HG02840 (cell line): Measurements from ENCODE around the gene IGF2R.
"Not testable (repeated sequence)": the region's sequence is repeated elsewhere in the genome, so short reads cannot be mapped to it uniquely, and the experiment has no call there.

Experiments
- ATAC-seq: cut with Tn5 transposase; IDR thresholded peaks from one replicate; pipeline ENCODE4 v1.9.1; 2021; ENCODE audit warnings: mild to moderate bottlenecking, moderate library complexity, moderate number of reproducible peaks; ENCODE audit not compliant: unreplicated experiment, low FRiP score

IGF2R gene

GRCh38 chr6:159968295-159969203 lies at the start of gene IGF2R:
Gene IGF2R (plus strand): TSS chr6:159969082. CDS start chr6:159969247, 165 bp downstream.
- ATAC-seq, result peak; percentile 86

DNA sequence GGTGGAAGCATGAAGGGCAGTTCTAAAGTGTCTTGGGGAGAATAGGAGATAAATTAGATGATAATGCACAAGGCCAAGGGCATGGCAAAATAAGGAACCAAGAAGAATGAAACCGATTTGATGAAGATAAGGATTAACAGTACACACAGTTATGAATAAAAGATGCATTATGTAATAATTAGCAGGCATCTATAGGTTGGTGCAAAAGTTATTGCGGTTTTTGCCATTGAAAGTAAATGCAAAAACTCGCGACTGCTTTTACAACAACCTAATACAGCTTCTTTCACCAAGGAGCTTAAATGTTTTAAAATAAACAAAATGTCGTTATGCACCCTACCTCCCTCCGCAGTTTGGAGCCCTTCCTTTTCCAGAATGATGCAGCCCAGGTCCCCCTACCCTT lies 49.1 kb upstream of the IGF2R start:
- no peak for ATAC-seq

- ATAC-seq, result not testable (repeated sequence)
Measured at GRCh38 chr6:159924150-159924549, 44.7 kb upstream of the IGF2R start.

- no peak for ATAC-seq
Measured at GRCh38 chr6:159926542-159927203, 42.2 kb upstream of the IGF2R start.

DNA sequence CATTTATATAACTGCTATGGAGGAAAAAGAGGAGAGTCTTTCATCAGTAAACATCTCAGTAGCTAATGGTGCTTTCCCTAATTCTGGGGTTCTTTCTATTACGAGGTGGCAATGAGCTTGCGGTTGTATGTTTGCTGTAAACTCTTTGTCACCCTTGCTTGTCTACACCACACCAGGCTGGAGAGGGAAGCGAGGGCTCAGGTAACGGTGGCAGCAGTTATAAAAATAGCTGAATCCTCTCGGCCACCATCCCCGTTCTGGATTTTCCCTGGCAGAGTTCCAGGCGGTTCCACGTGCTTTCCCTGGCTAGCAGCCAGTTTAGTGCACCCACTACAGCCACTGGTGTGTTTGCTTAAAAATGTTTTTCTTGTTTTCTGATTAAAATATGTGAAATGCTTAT lies 39.1 kb upstream of the IGF2R start:
- no peak for ATAC-seq

DNA sequence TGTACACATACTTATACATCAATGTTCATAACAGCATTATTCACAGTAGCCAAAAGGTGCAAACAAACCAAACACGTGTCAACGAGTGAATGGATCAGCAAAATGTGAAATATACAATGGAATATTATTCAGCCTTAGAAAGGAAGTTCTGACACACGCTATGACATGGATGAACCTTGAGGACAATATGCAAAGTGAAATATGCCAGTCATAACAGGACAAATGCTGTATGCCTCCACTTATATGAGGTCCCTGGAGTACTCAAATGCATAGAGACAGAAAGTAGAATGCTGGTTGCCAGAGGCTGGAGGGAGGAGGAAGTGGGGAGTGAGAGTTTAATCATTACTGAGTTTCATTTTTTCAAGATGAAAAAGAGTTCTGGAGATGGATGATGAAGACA lies 37.8 kb upstream of the IGF2R start:
- peak; percentile 92 for ATAC-seq

DNA sequence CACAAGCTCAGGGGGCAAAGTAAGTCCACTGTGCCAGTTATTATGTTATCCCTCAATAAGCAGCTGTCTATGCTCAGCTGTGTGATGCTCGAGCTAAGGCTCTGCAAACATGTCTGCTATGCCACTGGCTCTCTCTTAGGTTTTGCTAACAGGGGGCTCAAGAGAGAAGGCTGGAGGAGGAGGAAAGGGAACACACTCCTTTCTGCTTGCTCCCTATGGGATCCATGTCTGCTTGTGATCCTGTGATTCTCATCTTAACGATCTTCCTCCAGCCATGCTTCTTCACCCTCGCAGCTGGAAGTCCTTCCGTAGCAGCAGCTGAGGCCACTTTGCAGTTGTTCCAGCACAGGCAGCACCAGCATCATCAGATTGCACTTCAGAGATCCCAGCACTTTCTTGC lies 37.0 kb upstream of the IGF2R start:
- no peak for ATAC-seq

DNA sequence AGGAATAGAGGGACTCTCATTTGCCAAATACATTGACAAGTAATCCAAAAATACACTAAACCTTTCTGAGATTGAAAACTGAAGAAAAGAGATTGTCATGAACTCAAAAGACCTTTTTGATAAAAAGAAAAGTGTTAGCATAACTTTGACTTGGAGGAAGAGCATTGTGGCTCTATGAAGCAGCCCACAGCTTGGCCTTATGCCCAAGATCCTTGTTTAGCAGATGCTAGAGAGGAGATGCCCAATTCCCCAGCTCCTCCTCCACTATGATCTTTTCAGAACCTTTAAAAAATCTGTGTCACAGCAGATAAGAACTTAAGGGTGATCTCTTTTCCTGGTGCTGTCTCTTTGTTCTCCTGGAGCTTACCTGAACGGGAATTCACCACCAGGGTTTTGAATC lies 35.8 kb upstream of the IGF2R start:
- no peak for ATAC-seq

DNA sequence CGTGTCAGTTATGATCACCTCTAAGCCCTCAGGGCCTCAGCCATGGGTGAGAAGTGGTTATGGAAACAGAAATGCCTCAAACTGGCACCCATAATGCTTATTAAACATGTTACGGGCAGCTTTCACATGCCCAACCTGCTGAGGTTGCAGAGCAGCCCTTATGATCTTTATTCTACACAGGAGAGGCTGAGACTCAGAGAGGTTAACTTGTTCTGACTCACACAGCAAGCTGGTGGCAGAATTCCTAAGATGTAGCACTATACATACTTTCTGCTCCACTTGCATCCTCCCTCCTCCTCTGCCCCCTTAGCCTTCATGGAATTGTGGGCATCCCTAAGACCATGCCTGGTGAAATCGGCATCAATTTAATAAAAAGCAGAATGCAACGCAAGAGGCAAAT lies 34.7 kb upstream of the IGF2R start:
- no peak for ATAC-seq

GRCh38 chr6:159935065-159935464 lies 33.8 kb upstream of the IGF2R start:
- ATAC-seq, result no peak

GRCh38 chr6:159935633-159936032 lies 33.2 kb upstream of the IGF2R start:
- no peak for ATAC-seq

- ATAC-seq, result no peak
Measured at GRCh38 chr6:159939591-159940016, 29.3 kb upstream of the IGF2R start.

- ATAC-seq, result no peak
Measured at GRCh38 chr6:159941286-159942113, 27.4 kb upstream of the IGF2R start.

GRCh38 chr6:159943101-159943632 lies 25.7 kb upstream of the IGF2R start:
- no peak for ATAC-seq

GRCh38 chr6:159943968-159944598 lies 24.8 kb upstream of the IGF2R start:
- ATAC-seq, result no peak

- no peak for ATAC-seq
Measured at GRCh38 chr6:159945801-159946392, 23.0 kb upstream of the IGF2R start.

GRCh38 chr6:159946912-159947311 lies 22.0 kb upstream of the IGF2R start:
- no peak for ATAC-seq

GRCh38 chr6:159948199-159948598 lies 20.7 kb upstream of the IGF2R start:
- ATAC-seq, result no peak

DNA sequence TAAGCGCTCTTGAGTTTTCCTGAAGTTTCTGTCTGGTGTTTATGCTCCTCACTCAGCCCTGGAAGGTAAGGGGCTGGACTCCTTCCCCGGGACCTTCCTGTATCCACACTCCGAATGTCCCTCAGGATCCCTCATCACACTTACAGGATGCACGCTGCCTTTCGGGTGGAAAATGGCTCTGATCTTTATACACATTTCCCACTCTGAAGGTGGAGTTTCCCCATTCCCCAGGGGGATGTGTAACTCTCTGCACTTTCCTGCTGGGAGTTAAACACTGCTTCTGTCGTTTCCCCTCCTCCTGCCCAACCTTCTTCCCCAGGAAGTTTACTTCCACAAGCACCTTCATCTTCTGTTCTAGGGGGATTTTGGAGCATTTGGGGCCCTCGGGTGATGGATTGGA lies 17.1 kb upstream of the IGF2R start:
- ATAC-seq, result no peak
